ENCODE measurements around the gene OR52N2.

OR52N2 gene

GRCh38 chr11:5808500-5809121 lies at the start of gene OR52N2:
Gene OR52N2 (plus strand): TSS chr11:5808924. CDS start chr11:5820336, 11,412 bp downstream.
- Histone ChIP-seq H3K9ac (ENCODE audit: low read depth, low read length) (peak within 1 kb of the TSS; percentile 72), H3K9me3 (ENCODE audit: control insufficient read depth, insufficient read depth, low read length) (peaks cover under 1% of the 10 kb centered on the region), H3K4me1 (ENCODE audit: control insufficient read depth, insufficient read depth, low read length) (no peaks in the 10 kb centered on the region), H3K36me3 (ENCODE audit: control insufficient read depth, insufficient read depth, low read length) (no peaks in the 10 kb centered on the region), H3K27me3 (ENCODE audit: control insufficient read depth, insufficient read depth, low read length) (no peaks in the 10 kb centered on the region), H3K4me3 (ENCODE audit: low read depth, low read length) (peak within 1 kb of the TSS; percentile 88)

- no peaks in the 10 kb centered on the region for H3K27me3 ChIP-seq (ENCODE audit: control insufficient read depth, insufficient read depth, low read length)
- no peaks in the 10 kb centered on the region for H3K4me1 ChIP-seq (ENCODE audit: control insufficient read depth, insufficient read depth, low read length)
- H3K36me3 ChIP-seq (ENCODE audit: control insufficient read depth, insufficient read depth, low read length) = no peaks in the 10 kb centered on the region
- H3K4me3 ChIP-seq (ENCODE audit: low read depth, low read length) = no peak overlapping the region
- H3K9ac ChIP-seq (ENCODE audit: low read depth, low read length) = no peak overlapping the region
- H3K9me3 ChIP-seq (ENCODE audit: control insufficient read depth, insufficient read depth, low read length) = no peaks in the 10 kb centered on the region
Observed at GRCh38 chr11:5767056-5767455, 41.7 kb upstream of the OR52N2 start.

DNA sequence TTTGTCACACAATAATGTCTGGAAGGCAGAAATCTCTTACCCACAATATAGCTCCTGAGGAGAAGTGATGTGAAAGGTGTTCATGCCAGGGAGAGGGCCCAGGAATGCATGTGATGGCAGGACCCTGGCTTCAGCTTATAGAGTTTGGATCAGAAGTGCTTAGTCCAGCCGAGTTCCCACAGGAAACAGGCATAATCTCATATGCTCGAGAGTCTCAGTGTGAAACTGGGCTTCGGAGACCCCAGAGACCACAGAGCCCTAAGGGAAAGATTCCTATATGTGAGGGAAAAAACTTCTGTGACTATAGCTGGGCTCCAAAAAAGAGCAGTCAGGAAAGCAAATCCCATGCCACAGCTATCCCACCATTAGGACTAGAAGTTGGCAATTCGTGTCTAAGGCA lies 25.5 kb upstream of the OR52N2 start, which contains the start of gene OR52N5:
Gene OR52N5, minus strand, starts transcription at position 101 of the 400 bp plus-strand sequence. CDS start 4,721 bp downstream, outside the sequence.
- Histone ChIP-seq H3K36me3 (ENCODE audit: control insufficient read depth, insufficient read depth, low read length) (no peaks in the 10 kb centered on the region), H3K9me3 (ENCODE audit: control insufficient read depth, insufficient read depth, low read length) (no peaks in the 10 kb centered on the region), H3K4me3 (ENCODE audit: low read depth, low read length) (no peak within 1 kb of the TSS), H3K9ac (ENCODE audit: low read depth, low read length) (no peak within 1 kb of the TSS), H3K27me3 (ENCODE audit: control insufficient read depth, insufficient read depth, low read length) (no peaks in the 10 kb centered on the region), H3K4me1 (ENCODE audit: control insufficient read depth, insufficient read depth, low read length) (no peaks in the 10 kb centered on the region)

- H3K27me3 ChIP-seq (ENCODE audit: control insufficient read depth, insufficient read depth, low read length) = no peaks in the 10 kb centered on the region
- H3K4me1 ChIP-seq (ENCODE audit: control insufficient read depth, insufficient read depth, low read length) = no peaks in the 10 kb centered on the region
- H3K9ac ChIP-seq (ENCODE audit: low read depth, low read length) = no peak within 1 kb of the TSS
- no peaks in the 10 kb centered on the region for H3K36me3 ChIP-seq (ENCODE audit: control insufficient read depth, insufficient read depth, low read length)
- no peak within 1 kb of the TSS for H3K4me3 ChIP-seq (ENCODE audit: low read depth, low read length)
- H3K9me3 ChIP-seq (ENCODE audit: control insufficient read depth, insufficient read depth, low read length) = no peaks in the 10 kb centered on the region
Observed at GRCh38 chr11:5791165-5791564, 17.6 kb upstream of the OR52N2 start, which contains the start of gene OR52N1. Gene OR52N1 (minus strand): TSS chr11:5791265. CDS start chr11:5788816, 2,449 bp downstream.

- Histone ChIP-seq H3K27me3 (ENCODE audit: control insufficient read depth, insufficient read depth, low read length) (no peaks in the 10 kb centered on the region), H3K9me3 (ENCODE audit: control insufficient read depth, insufficient read depth, low read length) (no peaks in the 10 kb centered on the region), H3K9ac (ENCODE audit: low read depth, low read length) (no peak overlapping the region), H3K4me3 (ENCODE audit: low read depth, low read length) (no peak overlapping the region), H3K4me1 (ENCODE audit: control insufficient read depth, insufficient read depth, low read length) (no peaks in the 10 kb centered on the region), H3K36me3 (ENCODE audit: control insufficient read depth, insufficient read depth, low read length) (no peaks in the 10 kb centered on the region)
Observed at GRCh38 chr11:5796541-5796940, 12.2 kb upstream of the OR52N2 start.

DNA sequence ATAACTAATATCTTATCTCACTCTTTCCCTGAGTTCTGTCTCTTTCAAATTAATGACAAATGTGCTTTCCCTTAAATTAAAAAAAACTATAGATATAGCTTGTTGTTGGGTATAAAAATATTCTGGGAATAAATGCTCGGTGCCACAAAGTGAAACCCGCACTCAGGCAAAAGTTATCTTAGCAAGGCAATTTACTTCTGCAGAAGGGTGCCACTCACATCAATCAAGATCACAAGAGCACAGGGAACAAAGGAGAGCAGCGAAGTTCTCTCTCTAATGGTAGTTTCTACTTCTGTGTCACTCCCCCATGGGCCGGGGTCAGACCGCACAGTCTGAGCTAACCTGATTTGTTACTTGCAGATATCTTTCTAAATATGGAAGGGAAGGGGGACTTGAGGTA lies 4.7 kb upstream of the OR52N2 start:
- peaks cover 5% of the 10 kb centered on the region for H3K9me3 ChIP-seq (ENCODE audit: control insufficient read depth, insufficient read depth, low read length)
- no peaks in the 10 kb centered on the region for H3K4me1 ChIP-seq (ENCODE audit: control insufficient read depth, insufficient read depth, low read length)
- no peak overlapping the region for H3K4me3 ChIP-seq (ENCODE audit: low read depth, low read length)
- H3K9ac ChIP-seq (ENCODE audit: low read depth, low read length) = no peak overlapping the region
- H3K27me3 ChIP-seq (ENCODE audit: control insufficient read depth, insufficient read depth, low read length) = no peaks in the 10 kb centered on the region
- no peaks in the 10 kb centered on the region for H3K36me3 ChIP-seq (ENCODE audit: control insufficient read depth, insufficient read depth, low read length)

- Histone ChIP-seq H3K27me3 (ENCODE audit: control insufficient read depth, insufficient read depth, low read length) (no peaks in the 10 kb centered on the region), H3K9me3 (ENCODE audit: control insufficient read depth, insufficient read depth, low read length) (peaks cover 5% of the 10 kb centered on the region), H3K9ac (ENCODE audit: low read depth, low read length) (no peak overlapping the region), H3K4me1 (ENCODE audit: control insufficient read depth, insufficient read depth, low read length) (no peaks in the 10 kb centered on the region), H3K4me3 (ENCODE audit: low read depth, low read length) (no peak overlapping the region), H3K36me3 (ENCODE audit: control insufficient read depth, insufficient read depth, low read length) (no peaks in the 10 kb centered on the region)
Observed at GRCh38 chr11:5807580-5807979, 1.1 kb upstream of the OR52N2 start.

DNA sequence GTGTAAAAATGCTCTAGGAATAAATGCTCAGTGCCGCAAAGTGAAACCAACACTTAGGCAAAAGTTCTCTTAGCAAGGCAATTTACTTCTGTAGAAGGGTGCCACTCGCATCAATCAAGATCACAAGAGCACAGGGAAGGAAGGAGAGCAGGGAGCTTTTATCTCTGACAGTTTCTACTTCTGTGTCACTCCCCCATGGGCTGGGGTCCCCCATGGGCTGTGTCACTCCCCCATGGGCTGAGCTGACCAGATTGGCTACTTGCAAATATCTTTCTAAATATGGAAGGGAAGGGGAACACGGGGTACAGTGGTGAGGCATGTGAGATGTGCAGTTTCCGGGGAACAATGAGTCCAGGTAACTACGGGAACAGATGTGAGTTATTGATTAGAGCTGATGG lies 397 bp downstream of the OR52N2 start:
- H3K9ac ChIP-seq (ENCODE audit: low read depth, low read length) = peak overlapping the region; percentile 72
- H3K4me1 ChIP-seq (ENCODE audit: control insufficient read depth, insufficient read depth, low read length) = no peaks in the 10 kb centered on the region
- H3K9me3 ChIP-seq (ENCODE audit: control insufficient read depth, insufficient read depth, low read length) = no peaks in the 10 kb centered on the region
- H3K27me3 ChIP-seq (ENCODE audit: control insufficient read depth, insufficient read depth, low read length) = no peaks in the 10 kb centered on the region
- no peaks in the 10 kb centered on the region for H3K36me3 ChIP-seq (ENCODE audit: control insufficient read depth, insufficient read depth, low read length)
- peak overlapping the region; percentile 88 for H3K4me3 ChIP-seq (ENCODE audit: low read depth, low read length)

- no peaks in the 10 kb centered on the region for H3K27me3 ChIP-seq (ENCODE audit: control insufficient read depth, insufficient read depth, low read length)
- H3K4me1 ChIP-seq (ENCODE audit: control insufficient read depth, insufficient read depth, low read length) = no peaks in the 10 kb centered on the region
- H3K36me3 ChIP-seq (ENCODE audit: control insufficient read depth, insufficient read depth, low read length) = no peaks in the 10 kb centered on the region
- no peaks in the 10 kb centered on the region for H3K9me3 ChIP-seq (ENCODE audit: control insufficient read depth, insufficient read depth, low read length)
- H3K4me3 ChIP-seq (ENCODE audit: low read depth, low read length) = no peak overlapping the region
- no peak overlapping the region for H3K9ac ChIP-seq (ENCODE audit: low read depth, low read length)
Observed at GRCh38 chr11:5809905-5810795, 1.4 kb downstream of the OR52N2 start.

- Histone ChIP-seq H3K27me3 (ENCODE audit: control insufficient read depth, insufficient read depth, low read length) (no peaks in the 10 kb centered on the region), H3K9me3 (ENCODE audit: control insufficient read depth, insufficient read depth, low read length) (no peaks in the 10 kb centered on the region), H3K4me3 (ENCODE audit: low read depth, low read length) (no peak overlapping the region), H3K4me1 (ENCODE audit: control insufficient read depth, insufficient read depth, low read length) (no peaks in the 10 kb centered on the region), H3K36me3 (ENCODE audit: control insufficient read depth, insufficient read depth, low read length) (no peaks in the 10 kb centered on the region), H3K9ac (ENCODE audit: low read depth, low read length) (no peak overlapping the region)
Observed at GRCh38 chr11:5815534-5815933, 6.8 kb downstream of the OR52N2 start.

- Histone ChIP-seq H3K4me1 (ENCODE audit: control insufficient read depth, insufficient read depth, low read length) (no peaks in the 10 kb centered on the region), H3K9ac (ENCODE audit: low read depth, low read length) (no peak overlapping the region), H3K36me3 (ENCODE audit: control insufficient read depth, insufficient read depth, low read length) (no peaks in the 10 kb centered on the region), H3K4me3 (ENCODE audit: low read depth, low read length) (no peak overlapping the region), H3K27me3 (ENCODE audit: control insufficient read depth, insufficient read depth, low read length) (no peaks in the 10 kb centered on the region), H3K9me3 (ENCODE audit: control insufficient read depth, insufficient read depth, low read length) (no peaks in the 10 kb centered on the region)
Observed at GRCh38 chr11:5818245-5818886, 9.6 kb downstream of the OR52N2 start.
